ENCODE measurements around the gene GTF2A2. TPM values are rescaled to one million over a fixed set of nuclear protein-coding genes. Genes with fewer than 3 reads are reported as not detected.

Gene GTF2A2
- total RNA-seq, 2 donors from 2014 or later = 35.9 to 74.8 TPM

GRCh38 chr15:59609730-59610712 is 47.3 kb downstream of the GTF2A2 start:
- Histone ChIP-seq H3K27ac (no peak overlapping the region), H3K36me3 (no peaks in the 10 kb centered on the region), H3K27me3 (no peaks in the 10 kb centered on the region), H3K9me3 (no peaks in the 10 kb centered on the region), H3K4me3 (no peak overlapping the region), H3K4me1 (no peaks in the 10 kb centered on the region)
- TF ChIP-seq, protein P1, sequence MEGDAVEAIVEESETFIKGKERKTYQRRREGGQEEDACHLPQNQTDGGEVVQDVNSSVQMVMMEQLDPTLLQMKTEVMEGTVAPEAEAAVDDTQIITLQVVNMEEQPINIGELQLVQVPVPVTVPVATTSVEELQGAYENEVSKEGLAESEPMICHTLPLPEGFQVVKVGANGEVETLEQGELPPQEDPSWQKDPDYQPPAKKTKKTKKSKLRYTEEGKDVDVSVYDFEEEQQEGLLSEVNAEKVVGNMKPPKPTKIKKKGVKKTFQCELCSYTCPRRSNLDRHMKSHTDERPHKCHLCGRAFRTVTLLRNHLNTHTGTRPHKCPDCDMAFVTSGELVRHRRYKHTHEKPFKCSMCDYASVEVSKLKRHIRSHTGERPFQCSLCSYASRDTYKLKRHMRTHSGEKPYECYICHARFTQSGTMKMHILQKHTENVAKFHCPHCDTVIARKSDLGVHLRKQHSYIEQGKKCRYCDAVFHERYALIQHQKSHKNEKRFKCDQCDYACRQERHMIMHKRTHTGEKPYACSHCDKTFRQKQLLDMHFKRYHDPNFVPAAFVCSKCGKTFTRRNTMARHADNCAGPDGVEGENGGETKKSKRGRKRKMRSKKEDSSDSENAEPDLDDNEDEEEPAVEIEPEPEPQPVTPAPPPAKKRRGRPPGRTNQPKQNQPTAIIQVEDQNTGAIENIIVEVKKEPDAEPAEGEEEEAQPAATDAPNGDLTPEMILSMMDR (IDR thresholded peaks at IDR 0.05) = no peak
- DNase-seq (ENCODE audit: low spot score) = no peak

DNA sequence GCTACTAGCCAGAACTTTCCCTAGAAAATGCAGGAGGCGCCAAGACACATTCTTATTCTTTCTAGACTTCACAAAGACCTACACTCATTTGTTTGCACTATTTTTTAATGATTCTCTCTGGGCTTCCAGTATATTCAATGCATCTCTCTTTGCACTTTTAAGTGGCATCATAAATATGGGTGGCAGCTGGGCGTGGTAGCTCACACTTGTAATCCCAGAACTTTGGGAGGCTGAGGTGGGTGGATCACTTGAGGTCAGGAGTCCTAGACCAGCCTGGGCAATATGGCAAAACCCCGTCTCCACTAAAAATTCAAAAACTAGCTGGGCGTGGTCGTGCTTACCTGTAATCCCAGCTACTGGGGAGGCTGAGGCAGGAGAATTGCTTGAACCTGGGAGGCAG is 51.3 kb downstream of the GTF2A2 start:
- no peak overlapping the region for H3K27ac ChIP-seq
- peaks cover 0 to 7% of the 10 kb centered on the region in 2 donors for H3K9me3 ChIP-seq
- H3K4me1 ChIP-seq = no peaks in the 10 kb centered on the region
- no peaks in the 10 kb centered on the region for H3K36me3 ChIP-seq
- no peaks in the 10 kb centered on the region for H3K27me3 ChIP-seq
- no peak for DNase-seq (ENCODE audit: low spot score)
- TF ChIP-seq, protein P1 (IDR thresholded peaks at IDR 0.05) = no peak
- H3K4me3 ChIP-seq = no peak overlapping the region

GRCh38 chr15:59598461-59598860 is 58.9 kb downstream of the GTF2A2 start:
- peaks cover 0 to 9% of the 10 kb centered on the region in 2 donors for H3K9me3 ChIP-seq
- TF ChIP-seq, protein P1 (IDR thresholded peaks at IDR 0.05) = no peak
- no peaks in the 10 kb centered on the region for H3K36me3 ChIP-seq
- no peaks in the 10 kb centered on the region for H3K27me3 ChIP-seq
- DNase-seq (ENCODE audit: low spot score) = no peak
- H3K27ac ChIP-seq = no peak overlapping the region
- peaks cover 0 to 10% of the 10 kb centered on the region in 2 donors for H3K4me1 ChIP-seq
- H3K4me3 ChIP-seq = no peak overlapping the region

GRCh38 chr15:59596640-59597039 is 60.7 kb downstream of the GTF2A2 start:
- TF ChIP-seq, protein P1 (IDR thresholded peaks at IDR 0.05) = no peak
- no peaks in the 10 kb centered on the region for H3K27me3 ChIP-seq
- H3K27ac ChIP-seq = no peak overlapping the region
- peaks cover 0 to 8% of the 10 kb centered on the region in 2 donors for H3K9me3 ChIP-seq
- H3K36me3 ChIP-seq = no peaks in the 10 kb centered on the region
- DNase-seq (ENCODE audit: low spot score) = no peak
- H3K4me1 ChIP-seq = peaks cover 0 to 10% of the 10 kb centered on the region in 2 donors
- H3K4me3 ChIP-seq = no peak overlapping the region

- Histone ChIP-seq H3K36me3 (no peaks in the 10 kb centered on the region), H3K27me3 (no peaks in the 10 kb centered on the region), H3K27ac (no peak overlapping the region), H3K4me1 (peaks cover 0 to 10% of the 10 kb centered on the region in 2 donors), H3K4me3 (no peak overlapping the region), H3K9me3 (no peaks in the 10 kb centered on the region)
- TF ChIP-seq, protein P1 (IDR thresholded peaks at IDR 0.05) = no peak
- DNase-seq (ENCODE audit: low spot score) = no peak
These were observed 61.8 kb downstream of the GTF2A2 start for GRCh38 chr15:59595434-59595915.

All from right atrium auricular region (tissue), 2 donors.